Astrocyte of the cerebellum (primary cell): ENCODE data around the gene C5orf24.

Source experiments
- DNase-seq: peaks from one replicate; pipeline ENCODE4 v3.0.0-alpha.2; 2011; ENCODE audit warnings: low read depth
- H3K4me3 ChIP-seq: 2 replicates; pipeline ENCODE4 v1.5.1; 2011; ENCODE audit warnings: mild to moderate bottlenecking, low read depth, low read length, moderate library complexity
- in situ Hi-C: cut with HindIII; loops from 2 replicates; pipeline ENCODE4 v1.10.0; 2017; ENCODE audit warnings: low sequenced_read_pairs
- TF ChIP-seq, protein P1 (sequence below): IDR thresholded peaks from 2 replicates; pipeline ENCODE4 v1.5.1; 2012; ENCODE audit warnings: low read length, low read depth, moderate library complexity, mild to moderate bottlenecking; ENCODE audit errors: missing control alignments

Gene C5orf24

DNA sequence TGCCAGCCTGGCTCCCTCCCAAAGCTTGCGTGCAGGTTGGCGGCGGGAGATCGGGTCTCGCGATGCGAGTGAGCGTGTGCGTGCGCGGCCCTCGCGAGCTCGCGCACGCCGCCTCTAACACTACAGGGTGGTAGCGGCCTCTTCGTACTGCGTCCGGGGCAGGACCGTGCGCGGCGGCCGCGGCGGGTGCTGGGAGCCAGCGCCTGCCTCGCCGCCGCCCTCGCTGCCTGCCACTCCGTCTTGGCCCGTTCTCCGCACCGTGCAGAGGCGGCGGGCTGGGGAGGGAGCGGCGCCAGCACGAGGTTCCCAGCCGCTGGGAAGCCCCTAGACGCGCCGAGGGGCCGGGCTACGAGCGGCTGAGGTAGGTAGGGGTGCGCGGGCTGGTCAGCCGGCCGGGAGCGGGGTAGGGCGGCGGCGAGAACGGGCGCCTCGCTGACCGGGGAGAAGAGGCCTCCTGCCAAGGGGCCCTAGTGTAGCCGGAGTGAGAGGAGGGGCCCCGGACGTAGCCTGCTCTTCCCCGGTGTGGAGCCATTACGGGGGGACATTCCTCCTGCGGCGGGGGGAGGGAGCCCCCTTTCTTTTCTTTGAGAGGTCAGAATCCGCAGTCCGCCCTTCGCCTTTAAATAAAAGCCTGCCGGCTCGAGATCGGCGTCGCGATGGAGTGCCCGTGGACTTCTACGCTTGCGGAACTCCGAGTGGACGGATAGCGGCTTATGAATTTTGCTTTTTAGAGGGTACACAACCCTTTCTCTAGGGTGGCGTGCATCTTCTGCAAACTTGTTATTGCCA is at the start of gene C5orf24:
Gene C5orf24 (plus strand): TSS at position 117 of the 789 bp plus-strand sequence. CDS start 8,933 bp downstream, outside the sequence.
- in situ Hi-C loops = no loop called here
- DNase-seq = peak; percentile 92
- TF ChIP-seq, protein P1, sequence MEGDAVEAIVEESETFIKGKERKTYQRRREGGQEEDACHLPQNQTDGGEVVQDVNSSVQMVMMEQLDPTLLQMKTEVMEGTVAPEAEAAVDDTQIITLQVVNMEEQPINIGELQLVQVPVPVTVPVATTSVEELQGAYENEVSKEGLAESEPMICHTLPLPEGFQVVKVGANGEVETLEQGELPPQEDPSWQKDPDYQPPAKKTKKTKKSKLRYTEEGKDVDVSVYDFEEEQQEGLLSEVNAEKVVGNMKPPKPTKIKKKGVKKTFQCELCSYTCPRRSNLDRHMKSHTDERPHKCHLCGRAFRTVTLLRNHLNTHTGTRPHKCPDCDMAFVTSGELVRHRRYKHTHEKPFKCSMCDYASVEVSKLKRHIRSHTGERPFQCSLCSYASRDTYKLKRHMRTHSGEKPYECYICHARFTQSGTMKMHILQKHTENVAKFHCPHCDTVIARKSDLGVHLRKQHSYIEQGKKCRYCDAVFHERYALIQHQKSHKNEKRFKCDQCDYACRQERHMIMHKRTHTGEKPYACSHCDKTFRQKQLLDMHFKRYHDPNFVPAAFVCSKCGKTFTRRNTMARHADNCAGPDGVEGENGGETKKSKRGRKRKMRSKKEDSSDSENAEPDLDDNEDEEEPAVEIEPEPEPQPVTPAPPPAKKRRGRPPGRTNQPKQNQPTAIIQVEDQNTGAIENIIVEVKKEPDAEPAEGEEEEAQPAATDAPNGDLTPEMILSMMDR = no peak
- peak within 1 kb of the TSS; percentile 91 for H3K4me3 ChIP-seq

GRCh38 chr5:134798468-134798867 is 47.3 kb upstream of the C5orf24 start:
- H3K4me3 ChIP-seq = no peak overlapping the region
- no peak for DNase-seq
- TF ChIP-seq, protein P1 = no peak
- in situ Hi-C loops = no loop called here

- in situ Hi-C loops = no loop called here
- TF ChIP-seq, protein P1 = no peak
- no peak for DNase-seq
- H3K4me3 ChIP-seq = no peak overlapping the region
Observed at GRCh38 chr5:134803821-134804220, 41.9 kb upstream of the C5orf24 start.

- TF ChIP-seq, protein P1 = no peak
- DNase-seq = no peak
- H3K4me3 ChIP-seq = no peak overlapping the region
- in situ Hi-C loops = no loop called here
Observed at GRCh38 chr5:134813407-134813806, 32.4 kb upstream of the C5orf24 start.

GRCh38 chr5:134813827-134814226 is 31.9 kb upstream of the C5orf24 start:
- no peak overlapping the region for H3K4me3 ChIP-seq
- TF ChIP-seq, protein P1 = no peak
- in situ Hi-C loops = no loop called here
- no peak for DNase-seq

GRCh38 chr5:134817006-134817405 is 28.8 kb upstream of the C5orf24 start:
- DNase-seq = no peak
- H3K4me3 ChIP-seq = no peak overlapping the region
- in situ Hi-C loops = no loop called here
- TF ChIP-seq, protein P1 = no peak

DNA sequence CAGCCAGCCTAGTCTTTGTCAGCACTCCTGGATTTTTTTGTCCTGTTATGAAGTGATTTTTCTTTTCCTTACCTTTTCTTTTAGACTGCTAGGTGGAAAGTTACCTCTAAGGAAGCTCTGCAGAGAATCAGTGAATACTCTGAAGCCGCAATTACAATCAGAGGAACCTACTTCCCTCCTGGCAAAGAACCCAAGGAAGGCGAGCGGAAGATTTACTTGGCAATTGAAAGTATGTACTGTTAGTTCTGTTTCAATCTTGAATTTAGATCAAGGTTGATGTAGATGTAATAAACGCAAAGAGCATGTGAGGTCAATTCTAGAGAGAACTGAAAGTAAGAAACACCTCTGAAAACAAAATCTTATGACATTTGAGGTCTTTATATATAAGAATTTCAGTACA is 27.0 kb upstream of the C5orf24 start:
- no peak for DNase-seq
- TF ChIP-seq, protein P1 = no peak
- in situ Hi-C loops = no loop called here
- no peak overlapping the region for H3K4me3 ChIP-seq
